ENCODE measurements around the gene SRRM4. TPM values are rescaled to one million over a fixed set of nuclear protein-coding genes. Genes with fewer than 3 reads are reported as not detected.

Gene SRRM4
- total and polyA plus RNA-seq, 2 experiments from 2014 or later = 0.53 to 0.63 TPM

- no peak for TF ChIP-seq JUNB (IDR thresholded peaks at IDR 0.05; ENCODE audit: unreplicated experiment)
- no peak for TF ChIP-seq EZH2phosphoT487 (IDR thresholded peaks at IDR 0.05; ENCODE audit: unreplicated experiment)
- TF ChIP-seq ZNF114 (CRISPR knock-in tag; IDR thresholded peaks at IDR 0.05) = no peak
- no peak for TF ChIP-seq ZNF331 (CRISPR knock-in tag; IDR thresholded peaks at IDR 0.05; ENCODE audit: low read depth)
- TF ChIP-seq NANOG (IDR thresholded peaks at IDR 0.05; ENCODE audit: borderline replicate concordance) = no peak
- TF ChIP-seq ETS1 (IDR thresholded peaks at IDR 0.05) = no peak
- no peak for TF ChIP-seq CREB1 (CRISPR knock-in tag; IDR thresholded peaks at IDR 0.05; ENCODE audit: low read depth)
- TF ChIP-seq STAT1 (IDR thresholded peaks at IDR 0.05; ENCODE audit: unreplicated experiment) = no peak
- TF ChIP-seq POLR2AphosphoS5 (IDR thresholded peaks at IDR 0.05; ENCODE audit: low read depth) = no peak
Observed at GRCh38 chr12:119149270-119149669, 167.9 kb downstream of the SRRM4 start (continued).

- no peak overlapping the region for H2AFZ ChIP-seq
- peaks cover 14% of the 10 kb centered on the region for H3K36me3 ChIP-seq (ENCODE audit: insufficient read depth)
- no peaks in the 10 kb centered on the region for H4K20me1 ChIP-seq (replicated peaks; ENCODE audit: insufficient read depth)
- Mint-ChIP-seq H3K4me3 (no peak overlapping the region), H3K9me3 (peaks cover 20% of the 10 kb centered on the region), H3K4me1 (peaks cover 29% of the 10 kb centered on the region), H3K36me3 (ENCODE audit: low read depth) (peaks cover 44% of the 10 kb centered on the region), H3K27me3 (ENCODE audit: insufficient read depth, low read depth, poor library complexity) (peaks cover 16% of the 10 kb centered on the region), H3K27ac (no peak overlapping the region)
- DNase-seq (ENCODE audit: low spot score) = no peak
- no peaks in the 10 kb centered on the region for H3F3A ChIP-seq (replicated peaks; ENCODE audit: low read depth)
- peaks cover 22% of the 10 kb centered on the region; the same call in 1 of the 2 replicates for H3K4me1 ChIP-seq (ENCODE audit: insufficient read depth)
- no peak overlapping the region for H3K27ac ChIP-seq (ENCODE audit: low read depth)
- ATAC-seq = no peak
- no peak overlapping the region for H3K4me3 ChIP-seq
- no peak overlapping the region for H3K4me2 ChIP-seq
- peaks cover 17% of the 10 kb centered on the region for H3K79me2 ChIP-seq (replicated peaks; ENCODE audit: insufficient read depth)
- peaks cover 7% of the 10 kb centered on the region for H3K9me2 ChIP-seq (ENCODE audit: insufficient read depth)
- TF ChIP-seq ZNF331 (CRISPR knock-in tag; IDR thresholded peaks at IDR 0.05; ENCODE audit: low read depth) (peak; percentile 95), REST (IDR thresholded peaks at IDR 0.05; ENCODE audit: unreplicated experiment) (no peak)
- H3K27me3 ChIP-seq (ENCODE audit: insufficient read depth) = no peaks in the 10 kb centered on the region
Observed at GRCh38 chr12:119151445-119152026, 170.2 kb downstream of the SRRM4 start.
